Osteoblast (primary cell): ENCODE measurements around the gene ADGRV1. TPM values are rescaled to one million over a fixed set of nuclear protein-coding genes. Genes with fewer than 3 reads are reported as not detected.

Experiments used
- DNase-seq: peaks from one replicate; pipeline ENCODE4 v3.0.0; 2011; ENCODE audit warnings: low spot score, mixed read lengths; ENCODE audit not compliant: insufficient read length; ENCODE audit errors: missing footprints
- H2AFZ ChIP-seq: 2 replicates; pipeline ENCODE4 v1.6.0; 2011; ENCODE audit warnings: mild to moderate bottlenecking, low read length
- H3K27ac ChIP-seq: 2 replicates; pipeline ENCODE4 v1.5.1; 2011; ENCODE audit warnings: mild to moderate bottlenecking, low read depth, low read length, moderate library complexity
- H3K27me3 ChIP-seq: 2 replicates; pipeline ENCODE4 v1.6.0; 2012; ENCODE audit warnings: mild to moderate bottlenecking, control low read depth, inconsistent platforms, low read length, moderate library complexity; ENCODE audit not compliant: insufficient read depth
- H3K36me3 ChIP-seq: 2 replicates; pipeline ENCODE4 v1.5.1; 2011; ENCODE audit warnings: mild to moderate bottlenecking, low read length, control low read depth, moderate library complexity; ENCODE audit not compliant: insufficient read depth
- H3K4me1 ChIP-seq: 2 replicates; pipeline ENCODE4 v1.5.1; 2011; ENCODE audit warnings: mild to moderate bottlenecking, low read length, control low read depth, moderate library complexity; ENCODE audit not compliant: insufficient read depth
- H3K4me2 ChIP-seq: 2 replicates; pipeline ENCODE4 v1.6.0; 2011; ENCODE audit warnings: mild to moderate bottlenecking, low read length; ENCODE audit not compliant: insufficient read depth
- H3K4me3 ChIP-seq: fragments of 200-600 bp; sonication (generic); 3 replicates; pipeline ENCODE4 v1.5.1; 2012; ENCODE audit warnings: mild to moderate bottlenecking, low read length, inconsistent platforms; ENCODE audit not compliant: insufficient read depth
- H3K79me2 ChIP-seq: 2 replicates; pipeline ENCODE4 v1.6.0; 2012; ENCODE audit warnings: mild to moderate bottlenecking, low read length, control low read depth, inconsistent platforms; ENCODE audit not compliant: insufficient read depth
- H3K9me3 ChIP-seq: 2 replicates; pipeline ENCODE4 v1.5.1; 2011; ENCODE audit warnings: low read depth, low read length, control low read depth
- H4K20me1 ChIP-seq: 2 replicates; pipeline ENCODE4 v1.6.0; 2012; ENCODE audit warnings: mild to moderate bottlenecking, low read length, control low read depth; ENCODE audit not compliant: insufficient read depth
- total RNA-seq: library from RNA; depleted of rRNA; stranded (reverse); fragments of >200 nt; gene quantifications from 2 replicates; pipeline ENCODE4 v1.2.3, GENCODE V29; 2012
- TF ChIP-seq, protein P1 (sequence below): IDR thresholded peaks from 2 replicates; pipeline ENCODE4 v1.5.1; 2011; ENCODE audit warnings: mild to moderate bottlenecking, low read depth, low read length, moderate library complexity; ENCODE audit errors: extremely low read depth

ADGRV1 gene
- total RNA-seq, 1 donor = under 0.01 TPM

GRCh38 chr5:90949469-90950358, 391.1 kb downstream of the ADGRV1 start:
- TF ChIP-seq, protein P1, sequence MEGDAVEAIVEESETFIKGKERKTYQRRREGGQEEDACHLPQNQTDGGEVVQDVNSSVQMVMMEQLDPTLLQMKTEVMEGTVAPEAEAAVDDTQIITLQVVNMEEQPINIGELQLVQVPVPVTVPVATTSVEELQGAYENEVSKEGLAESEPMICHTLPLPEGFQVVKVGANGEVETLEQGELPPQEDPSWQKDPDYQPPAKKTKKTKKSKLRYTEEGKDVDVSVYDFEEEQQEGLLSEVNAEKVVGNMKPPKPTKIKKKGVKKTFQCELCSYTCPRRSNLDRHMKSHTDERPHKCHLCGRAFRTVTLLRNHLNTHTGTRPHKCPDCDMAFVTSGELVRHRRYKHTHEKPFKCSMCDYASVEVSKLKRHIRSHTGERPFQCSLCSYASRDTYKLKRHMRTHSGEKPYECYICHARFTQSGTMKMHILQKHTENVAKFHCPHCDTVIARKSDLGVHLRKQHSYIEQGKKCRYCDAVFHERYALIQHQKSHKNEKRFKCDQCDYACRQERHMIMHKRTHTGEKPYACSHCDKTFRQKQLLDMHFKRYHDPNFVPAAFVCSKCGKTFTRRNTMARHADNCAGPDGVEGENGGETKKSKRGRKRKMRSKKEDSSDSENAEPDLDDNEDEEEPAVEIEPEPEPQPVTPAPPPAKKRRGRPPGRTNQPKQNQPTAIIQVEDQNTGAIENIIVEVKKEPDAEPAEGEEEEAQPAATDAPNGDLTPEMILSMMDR = no peak
- no peak overlapping the region for H2AFZ ChIP-seq
- no peaks in the 10 kb centered on the region for H4K20me1 ChIP-seq
- no peak for DNase-seq
- H3K79me2 ChIP-seq = no peaks in the 10 kb centered on the region
- no peaks in the 10 kb centered on the region for H3K4me1 ChIP-seq
- no peaks in the 10 kb centered on the region for H3K36me3 ChIP-seq
- no peak overlapping the region for H3K27ac ChIP-seq
- H3K27me3 ChIP-seq = peaks cover 2% of the 10 kb centered on the region
- no peak overlapping the region for H3K4me3 ChIP-seq
- no peaks in the 10 kb centered on the region for H3K9me3 ChIP-seq
- H3K4me2 ChIP-seq = no peak overlapping the region

DNA sequence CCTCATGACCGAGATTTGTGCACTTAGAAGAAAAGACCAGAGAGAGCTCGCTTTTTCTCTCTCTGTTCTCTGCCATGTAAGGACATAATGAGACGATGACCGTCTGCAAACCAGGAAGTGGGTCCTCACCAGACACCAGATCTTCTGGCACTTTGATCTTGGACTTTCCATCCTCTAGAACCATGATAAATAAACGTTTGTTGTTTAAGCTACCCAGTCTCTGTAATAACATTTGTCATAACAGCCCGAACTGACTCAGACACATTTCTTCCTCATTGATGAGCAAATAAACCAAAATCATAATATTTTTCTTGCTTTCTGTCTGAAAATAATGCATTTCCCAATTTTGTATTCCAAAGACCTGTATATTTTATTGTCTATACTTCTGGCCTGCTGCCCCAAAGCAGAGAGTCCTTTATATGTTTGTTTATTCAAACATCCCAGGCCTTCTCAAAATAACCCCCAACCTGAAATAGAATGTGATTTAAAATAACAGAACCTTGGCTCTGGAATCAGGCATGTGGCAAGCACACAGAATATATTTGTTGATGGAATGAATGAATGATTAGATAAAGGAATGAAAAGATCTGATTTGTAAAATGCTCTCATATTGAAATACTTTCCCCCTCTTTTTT, 396.5 kb downstream of the ADGRV1 start:
- Histone ChIP-seq H4K20me1 (no peaks in the 10 kb centered on the region), H3K27me3 (no peaks in the 10 kb centered on the region), H3K4me3 (no peak overlapping the region), H2AFZ (peak overlapping the region; percentile 23), H3K27ac (no peak overlapping the region), H3K36me3 (no peaks in the 10 kb centered on the region), H3K4me1 (no peaks in the 10 kb centered on the region), H3K9me3 (no peaks in the 10 kb centered on the region), H3K79me2 (no peaks in the 10 kb centered on the region), H3K4me2 (no peak overlapping the region)
- TF ChIP-seq, protein P1 = no peak
- DNase-seq = no peak

DNA sequence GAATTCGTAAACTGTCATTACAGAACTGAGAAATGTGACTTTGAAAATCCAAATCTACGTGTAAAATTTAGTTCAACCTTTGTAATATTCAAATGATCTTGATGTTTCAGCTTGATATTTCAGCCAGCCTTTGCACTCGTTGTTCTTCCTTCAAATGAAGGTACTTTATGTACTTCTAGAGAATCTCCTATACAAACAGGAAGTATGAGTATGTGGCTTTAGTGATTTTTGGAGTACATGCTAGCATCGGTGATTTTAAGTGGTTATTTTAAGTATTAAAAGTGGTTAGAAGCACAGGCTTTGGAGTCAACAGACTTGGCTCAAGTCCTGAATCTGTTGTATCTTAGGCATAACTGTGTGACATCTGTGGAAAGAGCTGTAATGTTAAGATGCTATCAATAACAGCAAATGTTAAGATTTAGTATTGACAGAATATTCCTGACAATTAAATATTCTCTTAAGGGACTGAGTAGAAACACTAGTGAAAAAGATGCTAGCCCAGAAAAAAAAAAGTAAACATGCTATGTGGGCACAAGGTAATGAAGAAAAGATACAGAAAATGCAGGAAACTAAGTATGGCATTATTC, 398.0 kb downstream of the ADGRV1 start:
- H3K36me3 ChIP-seq = no peaks in the 10 kb centered on the region
- H2AFZ ChIP-seq = no peak overlapping the region
- peak; percentile 26 for DNase-seq
- no peaks in the 10 kb centered on the region for H3K9me3 ChIP-seq
- no peaks in the 10 kb centered on the region for H4K20me1 ChIP-seq
- H3K79me2 ChIP-seq = no peaks in the 10 kb centered on the region
- H3K4me2 ChIP-seq = no peak overlapping the region
- H3K4me3 ChIP-seq = no peak overlapping the region
- H3K27ac ChIP-seq = no peak overlapping the region
- no peaks in the 10 kb centered on the region for H3K27me3 ChIP-seq
- TF ChIP-seq, protein P1 = no peak
- H3K4me1 ChIP-seq = no peaks in the 10 kb centered on the region

DNA sequence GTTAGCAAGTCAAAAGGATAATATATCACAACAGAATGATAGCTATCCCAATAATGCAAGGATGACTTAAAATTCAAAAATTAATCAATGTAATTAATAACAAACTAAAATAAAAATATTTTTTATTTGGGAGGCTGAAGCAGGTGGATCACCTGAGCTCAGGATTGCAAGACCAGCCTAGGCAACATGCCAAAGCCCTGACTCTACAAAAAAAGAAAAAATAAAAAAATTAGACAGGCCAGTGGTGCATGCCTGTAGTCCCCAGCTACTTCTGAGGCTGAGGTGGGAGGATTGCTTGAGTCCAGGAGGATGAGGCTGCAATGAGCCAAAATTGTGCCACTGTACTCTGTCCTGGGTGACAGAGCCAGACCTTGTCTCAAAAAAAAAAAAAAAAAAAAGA, 399.3 kb downstream of the ADGRV1 start:
- no peaks in the 10 kb centered on the region for H3K36me3 ChIP-seq
- H3K4me2 ChIP-seq = no peak overlapping the region
- no peaks in the 10 kb centered on the region for H4K20me1 ChIP-seq
- no peak overlapping the region for H2AFZ ChIP-seq
- H3K4me3 ChIP-seq = no peak overlapping the region
- no peak for DNase-seq
- TF ChIP-seq, protein P1 = no peak
- H3K27ac ChIP-seq = no peak overlapping the region
- no peaks in the 10 kb centered on the region for H3K79me2 ChIP-seq
- H3K27me3 ChIP-seq = no peaks in the 10 kb centered on the region
- H3K9me3 ChIP-seq = no peaks in the 10 kb centered on the region
- no peaks in the 10 kb centered on the region for H3K4me1 ChIP-seq
